ENCODE results near the gene MAN1A1. TPM values are rescaled to one million over a fixed set of nuclear protein-coding genes. Genes with fewer than 3 reads are reported as not detected.
"Not testable (repeated sequence)": the region's sequence is repeated elsewhere in the genome, so short reads cannot be mapped to it uniquely, and the experiment has no call there.

MAN1A1 gene
- total RNA-seq, 1 experiment from 2014 or later, result 19.0 TPM

DNA sequence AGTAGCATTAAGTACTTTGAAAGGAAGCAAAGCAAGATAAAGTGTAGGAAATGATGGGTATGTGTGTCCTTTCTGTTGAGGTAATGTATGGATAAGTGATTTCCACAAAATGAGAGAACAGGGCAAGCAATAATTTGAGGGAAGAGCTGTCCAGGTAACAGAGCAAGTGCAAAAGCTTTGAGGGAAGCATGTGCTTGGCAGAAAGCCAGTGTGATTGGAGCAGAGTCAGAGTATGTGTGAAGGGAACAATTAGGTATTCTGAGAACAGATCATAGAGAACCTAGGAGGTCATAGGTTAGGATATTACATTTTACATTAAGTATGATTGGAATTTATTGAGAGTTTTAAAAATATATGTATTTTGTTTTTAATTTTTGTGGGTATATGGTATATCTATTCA lies 30.2 kb upstream of the MAN1A1 start:
- Histone ChIP-seq H3K27me3 (ENCODE audit: low read length) (no peaks in the 10 kb centered on the region), H3K9ac (ENCODE audit: low read length) (no peak overlapping the region), H4K20me1 (ENCODE audit: low read length) (no peaks in the 10 kb centered on the region), H3K4me3 (ENCODE audit: low read length) (no peak overlapping the region), H3K4me1 (ENCODE audit: insufficient read depth, low read length) (no peaks in the 10 kb centered on the region), H3K4me2 (ENCODE audit: low read length) (no peak overlapping the region), H3K9me3 (ENCODE audit: low read length) (no peaks in the 10 kb centered on the region), H3F3A (ENCODE audit: low read length, unreplicated experiment) (no peaks in the 10 kb centered on the region), H2AFZ (ENCODE audit: low read length) (no peak overlapping the region), H3K36me3 (ENCODE audit: low read depth, low read length) (no peaks in the 10 kb centered on the region), H3K27ac (ENCODE audit: low read length) (no peak overlapping the region), H3K9me2 (replicated peaks; ENCODE audit: low read length) (no peaks in the 10 kb centered on the region), H3K79me2 (ENCODE audit: low read length) (no peaks in the 10 kb centered on the region)
- CTCF ChIA-PET, result no interaction called here
- intact Hi-C loops (cut with micrococcal nuclease), result no loop called here
- no TSS peak for BruUV-seq (replicated peaks)
- POLR2A ChIA-PET (ENCODE audit: unreplicated experiment), result interaction anchor here (0.6 kb wide), 1 partner anchor 364 kb away, joined by 3 read pairs; no protein-coding TSS in a partner anchor
- ATAC-seq (no peak), DNase-seq (no peak)
- no peak for TF ChIP-seq EZH2phosphoT487 (IDR thresholded peaks at IDR 0.05; ENCODE audit: borderline replicate concordance, low read length)
- TF ChIP-seq EZH2 (IDR thresholded peaks at IDR 0.05; ENCODE audit: low read length, unreplicated experiment), result no peak
- TF ChIP-seq, protein P1, sequence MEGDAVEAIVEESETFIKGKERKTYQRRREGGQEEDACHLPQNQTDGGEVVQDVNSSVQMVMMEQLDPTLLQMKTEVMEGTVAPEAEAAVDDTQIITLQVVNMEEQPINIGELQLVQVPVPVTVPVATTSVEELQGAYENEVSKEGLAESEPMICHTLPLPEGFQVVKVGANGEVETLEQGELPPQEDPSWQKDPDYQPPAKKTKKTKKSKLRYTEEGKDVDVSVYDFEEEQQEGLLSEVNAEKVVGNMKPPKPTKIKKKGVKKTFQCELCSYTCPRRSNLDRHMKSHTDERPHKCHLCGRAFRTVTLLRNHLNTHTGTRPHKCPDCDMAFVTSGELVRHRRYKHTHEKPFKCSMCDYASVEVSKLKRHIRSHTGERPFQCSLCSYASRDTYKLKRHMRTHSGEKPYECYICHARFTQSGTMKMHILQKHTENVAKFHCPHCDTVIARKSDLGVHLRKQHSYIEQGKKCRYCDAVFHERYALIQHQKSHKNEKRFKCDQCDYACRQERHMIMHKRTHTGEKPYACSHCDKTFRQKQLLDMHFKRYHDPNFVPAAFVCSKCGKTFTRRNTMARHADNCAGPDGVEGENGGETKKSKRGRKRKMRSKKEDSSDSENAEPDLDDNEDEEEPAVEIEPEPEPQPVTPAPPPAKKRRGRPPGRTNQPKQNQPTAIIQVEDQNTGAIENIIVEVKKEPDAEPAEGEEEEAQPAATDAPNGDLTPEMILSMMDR (conservative IDR thresholded peaks at IDR 0.05; ENCODE audit: low read depth, low read length), result no peak

DNA sequence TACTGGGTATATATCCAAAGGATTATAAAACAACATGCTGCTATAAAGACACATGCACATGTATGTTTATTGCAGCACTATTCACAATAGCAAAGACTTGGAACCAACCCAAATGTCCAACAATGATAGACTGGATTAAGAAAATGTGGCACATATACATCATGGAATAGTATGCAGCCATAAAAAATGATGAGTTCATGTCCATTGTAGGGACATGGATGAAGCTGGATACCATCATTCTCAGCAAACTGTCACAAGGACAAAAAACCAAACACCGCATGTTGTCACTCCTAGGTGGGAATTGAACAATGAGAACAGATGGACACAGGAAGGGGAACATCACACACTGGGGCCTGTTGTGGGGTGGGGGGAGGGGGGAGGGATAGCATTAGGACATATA lies 27.5 kb upstream of the MAN1A1 start:
- H3K27me3 ChIP-seq (ENCODE audit: low read length); H2AFZ ChIP-seq (ENCODE audit: low read length); H4K20me1 ChIP-seq (ENCODE audit: low read length); H3K4me2 ChIP-seq (ENCODE audit: low read length); POLR2A ChIA-PET (ENCODE audit: unreplicated experiment); H3K4me1 ChIP-seq (ENCODE audit: insufficient read depth, low read length); H3K9ac ChIP-seq (ENCODE audit: low read length); intact Hi-C loops (cut with micrococcal nuclease); H3K36me3 ChIP-seq (ENCODE audit: low read depth, low read length); H3F3A ChIP-seq (ENCODE audit: low read length, unreplicated experiment); H3K9me2 ChIP-seq (replicated peaks; ENCODE audit: low read length); BruUV-seq (replicated peaks); ATAC-seq; H3K27ac ChIP-seq (ENCODE audit: low read length); H3K4me3 ChIP-seq (ENCODE audit: low read length); DNase-seq; CTCF ChIA-PET; H3K79me2 ChIP-seq (ENCODE audit: low read length); H3K9me3 ChIP-seq (ENCODE audit: low read length): not testable (repeated sequence)

DNA sequence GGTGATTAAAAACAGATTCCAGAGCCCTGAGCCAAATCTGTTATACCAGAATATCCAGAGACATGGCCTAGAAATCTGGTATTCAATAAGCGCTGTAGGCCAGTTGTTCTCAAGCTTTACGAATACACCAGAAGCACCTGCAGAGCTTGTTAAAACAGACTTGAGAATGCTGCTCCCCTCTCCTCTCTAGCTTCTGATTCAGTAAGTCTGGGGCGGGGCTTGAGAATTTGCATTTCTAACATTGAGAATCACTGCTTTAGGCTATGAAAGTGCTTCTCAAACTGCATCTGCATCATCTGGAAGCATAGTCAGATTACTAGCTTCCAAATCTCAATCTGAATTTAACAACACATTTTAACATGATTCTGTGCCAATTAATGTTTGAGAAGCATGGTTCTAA lies 20.5 kb upstream of the MAN1A1 start:
- H3K9ac ChIP-seq (ENCODE audit: low read length), result no peak overlapping the region
- no peaks in the 10 kb centered on the region for H3K79me2 ChIP-seq (ENCODE audit: low read length)
- H2AFZ ChIP-seq (ENCODE audit: low read length), result no peak overlapping the region
- H3K9me3 ChIP-seq (ENCODE audit: low read length), result no peaks in the 10 kb centered on the region
- H3F3A ChIP-seq (ENCODE audit: low read length, unreplicated experiment), result no peaks in the 10 kb centered on the region
- DNase-seq, result no peak
- no peaks in the 10 kb centered on the region for H3K9me2 ChIP-seq (replicated peaks; ENCODE audit: low read length)
- intact Hi-C loops (cut with micrococcal nuclease), result no loop called here
- no peak for ATAC-seq
- H3K4me2 ChIP-seq (ENCODE audit: low read length), result no peak overlapping the region
- TF ChIP-seq EZH2phosphoT487 (IDR thresholded peaks at IDR 0.05; ENCODE audit: borderline replicate concordance, low read length), result no peak
- TF ChIP-seq, protein P1 (conservative IDR thresholded peaks at IDR 0.05; ENCODE audit: low read depth, low read length), result no peak
- no peak for TF ChIP-seq EZH2 (IDR thresholded peaks at IDR 0.05; ENCODE audit: low read length, unreplicated experiment)
- ChIA-PET POLR2A (ENCODE audit: unreplicated experiment) (no interaction called here), CTCF (no interaction called here)
- no peaks in the 10 kb centered on the region for H3K27me3 ChIP-seq (ENCODE audit: low read length)
- BruUV-seq (replicated peaks), result no TSS peak
- no peak overlapping the region for H3K27ac ChIP-seq (ENCODE audit: low read length)
- no peaks in the 10 kb centered on the region for H3K36me3 ChIP-seq (ENCODE audit: low read depth, low read length)
- H4K20me1 ChIP-seq (ENCODE audit: low read length), result no peaks in the 10 kb centered on the region
- no peak overlapping the region for H3K4me3 ChIP-seq (ENCODE audit: low read length)
- no peaks in the 10 kb centered on the region for H3K4me1 ChIP-seq (ENCODE audit: insufficient read depth, low read length)

All from PC-3 (cell line).